NOMO-1 treated with dmso at 0.1 percent for 144 hours (cell line): ENCODE measurements around the gene TXLNA.

Source experiments
- DNase-seq: peaks from one replicate; lab custom pipeline; 2025; ENCODE audit not compliant: unreplicated experiment; lab: John Stamatoyannopoulos, UW

TXLNA gene

DNA sequence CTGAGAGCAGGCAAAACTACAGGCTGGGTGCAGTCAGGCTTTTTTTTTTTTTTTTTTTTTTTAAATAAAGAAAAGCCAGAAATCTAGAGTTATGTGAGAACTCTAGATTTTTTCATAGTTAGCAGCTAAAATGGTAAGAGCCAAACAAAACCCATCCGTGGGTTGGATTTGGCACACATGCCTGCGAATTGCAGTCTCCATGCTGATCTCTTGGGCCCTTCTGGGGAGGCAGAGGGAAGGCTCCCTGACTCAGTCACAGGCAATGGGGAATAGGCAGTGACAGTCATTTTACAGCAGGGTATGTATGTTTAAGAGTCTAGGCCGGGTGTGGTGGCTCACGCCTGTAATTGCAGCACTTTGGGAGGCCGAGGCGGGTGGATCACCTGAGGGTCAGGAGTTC lies 2.6 kb downstream of the TXLNA start:
- no peak for DNase-seq

DNA sequence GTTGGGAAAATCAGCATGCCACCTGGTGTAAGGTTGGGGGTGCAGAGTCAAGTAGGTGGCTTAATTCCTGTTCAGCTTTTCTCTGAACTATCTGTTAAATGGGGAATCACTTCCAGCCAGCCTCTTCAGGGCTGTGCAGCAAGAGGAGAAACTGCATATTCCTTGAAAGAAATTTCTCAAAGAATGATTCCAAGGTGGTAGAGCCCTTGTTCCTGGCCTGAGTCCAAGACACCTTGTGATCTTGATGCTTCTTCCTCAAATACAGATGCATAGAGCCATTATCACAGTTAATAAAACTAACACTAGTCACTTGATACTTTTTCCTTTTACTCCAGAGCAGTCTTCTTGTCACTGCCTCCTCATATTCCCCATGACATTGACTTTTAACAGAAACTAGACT lies 5.2 kb downstream of the TXLNA start:
- no peak for DNase-seq

DNA sequence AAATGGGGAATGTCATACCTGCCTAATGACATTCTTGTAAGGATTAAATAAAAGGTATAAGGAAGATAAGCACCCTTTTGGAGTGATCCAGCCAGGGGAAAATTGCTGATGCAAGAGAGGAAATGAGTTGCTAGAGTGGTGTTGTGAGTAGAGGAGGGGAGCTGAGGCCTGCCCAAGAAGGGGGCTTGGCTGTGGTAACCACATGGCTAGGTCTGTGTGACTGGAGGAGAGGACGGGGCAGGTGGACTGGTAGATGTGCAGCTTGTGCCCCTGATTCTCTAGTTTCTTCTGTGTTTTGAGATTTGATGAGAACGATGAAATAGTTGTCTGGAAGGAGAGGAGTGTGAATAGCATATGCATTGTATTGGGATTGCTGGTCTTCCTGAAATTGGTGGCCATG lies 6.6 kb downstream of the TXLNA start:
- DNase-seq = no peak

DNA sequence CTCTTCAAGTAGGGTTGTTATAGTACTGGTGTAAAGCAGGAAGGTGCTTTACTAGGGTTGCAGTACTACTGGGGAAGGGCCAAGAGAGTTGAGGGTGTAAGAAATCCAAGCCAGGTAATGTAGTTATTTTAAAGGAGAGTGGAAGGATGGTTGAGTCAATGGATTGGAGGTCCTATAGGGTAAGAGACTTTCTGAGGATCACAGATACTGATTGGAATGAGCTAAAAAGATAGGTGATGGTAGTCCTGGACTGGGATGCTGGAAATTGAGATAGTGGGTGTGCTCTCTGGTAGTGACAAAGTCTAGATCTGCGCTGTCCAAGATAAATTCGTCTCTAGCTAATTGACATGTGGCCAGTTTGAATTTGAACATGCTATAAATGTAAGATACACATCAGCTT lies 7.0 kb downstream of the TXLNA start:
- no peak for DNase-seq

DNA sequence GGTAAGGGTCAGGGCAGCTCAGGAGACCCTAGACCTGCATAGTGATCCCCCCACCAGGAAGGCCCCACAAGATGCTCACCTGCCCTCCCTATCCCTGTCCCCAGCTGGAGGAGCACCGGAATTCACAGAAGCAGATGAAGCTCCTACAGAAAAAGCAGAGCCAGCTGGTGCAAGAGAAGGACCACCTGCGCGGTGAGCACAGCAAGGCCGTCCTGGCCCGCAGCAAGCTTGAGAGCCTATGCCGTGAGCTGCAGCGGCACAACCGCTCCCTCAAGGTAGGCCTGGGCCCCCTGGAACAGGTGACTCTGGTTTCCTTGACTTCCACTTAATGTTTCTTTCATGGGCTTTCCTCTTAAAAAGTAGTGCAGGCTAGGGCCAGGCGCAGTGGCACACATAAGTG lies 8.4 kb downstream of the TXLNA start:
- DNase-seq = no peak

DNA sequence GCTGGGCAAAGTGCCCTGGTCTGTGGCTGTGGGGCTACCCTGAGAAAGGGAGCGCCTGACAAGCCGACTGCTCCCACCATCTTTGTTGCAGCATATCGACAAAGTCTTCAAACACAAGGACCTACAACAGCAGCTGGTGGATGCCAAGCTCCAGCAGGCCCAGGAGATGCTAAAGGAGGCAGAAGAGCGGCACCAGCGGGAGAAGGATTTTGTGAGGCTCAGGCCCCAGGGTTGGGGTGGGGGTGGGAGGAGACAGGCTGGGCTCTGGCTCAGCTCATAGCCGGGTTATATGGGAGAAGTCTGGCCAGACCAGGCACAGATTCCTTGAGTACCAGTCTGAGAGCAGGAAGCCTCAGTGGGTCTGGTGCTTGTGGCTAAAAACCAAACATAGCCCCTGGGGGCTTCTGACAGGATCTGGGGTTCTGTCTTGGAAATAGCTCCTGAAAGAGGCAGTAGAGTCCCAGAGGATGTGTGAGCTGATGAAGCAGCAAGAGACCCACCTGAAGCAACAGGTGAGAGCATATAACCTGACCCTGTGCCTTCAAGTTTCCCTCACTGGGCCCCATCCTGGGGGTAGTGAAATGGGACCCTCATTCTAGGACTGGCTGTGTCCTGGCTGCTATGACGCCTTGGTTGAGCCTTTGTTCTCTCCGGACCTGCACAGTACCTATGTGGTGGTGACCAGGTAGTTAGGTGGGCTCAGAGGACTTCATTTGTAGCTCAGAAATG lies 12.9 kb downstream of the TXLNA start:
- DNase-seq = no peak

DNA sequence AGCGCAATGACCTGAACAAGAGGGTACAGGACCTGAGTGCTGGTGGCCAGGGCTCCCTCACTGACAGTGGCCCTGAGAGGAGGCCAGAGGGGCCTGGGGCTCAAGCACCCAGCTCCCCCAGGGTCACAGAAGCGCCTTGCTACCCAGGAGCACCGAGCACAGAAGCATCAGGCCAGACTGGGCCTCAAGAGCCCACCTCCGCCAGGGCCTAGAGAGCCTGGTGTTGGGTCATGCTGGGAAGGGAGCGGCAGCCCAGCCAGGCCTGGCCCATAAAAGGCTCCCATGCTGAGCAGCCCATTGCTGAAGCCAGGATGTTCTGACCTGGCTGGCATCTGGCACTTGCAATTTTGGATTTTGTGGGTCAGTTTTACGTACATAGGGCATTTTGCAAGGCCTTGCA lies 15.5 kb downstream of the TXLNA start:
- no peak for DNase-seq

DNA sequence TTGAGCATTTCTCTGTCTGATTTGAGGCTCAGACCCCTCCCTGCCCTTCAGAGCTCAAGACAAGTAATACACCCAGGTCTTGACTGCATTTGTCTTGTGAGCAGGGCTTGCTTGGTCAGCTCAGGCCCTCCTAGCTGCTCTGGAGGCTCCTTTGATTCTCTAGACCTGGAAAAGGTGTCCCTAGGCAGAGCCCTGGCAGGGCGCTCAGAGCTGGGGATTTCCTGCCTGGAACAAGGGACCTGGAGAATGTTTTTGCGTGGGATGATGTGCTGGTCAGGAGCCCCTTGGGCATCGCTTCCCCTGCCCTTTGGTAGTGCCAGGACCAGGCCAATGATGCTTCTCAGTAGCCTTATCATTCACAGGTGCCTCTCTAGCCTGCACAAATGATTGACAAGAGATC lies 16.1 kb downstream of the TXLNA start:
- no peak for DNase-seq

DNA sequence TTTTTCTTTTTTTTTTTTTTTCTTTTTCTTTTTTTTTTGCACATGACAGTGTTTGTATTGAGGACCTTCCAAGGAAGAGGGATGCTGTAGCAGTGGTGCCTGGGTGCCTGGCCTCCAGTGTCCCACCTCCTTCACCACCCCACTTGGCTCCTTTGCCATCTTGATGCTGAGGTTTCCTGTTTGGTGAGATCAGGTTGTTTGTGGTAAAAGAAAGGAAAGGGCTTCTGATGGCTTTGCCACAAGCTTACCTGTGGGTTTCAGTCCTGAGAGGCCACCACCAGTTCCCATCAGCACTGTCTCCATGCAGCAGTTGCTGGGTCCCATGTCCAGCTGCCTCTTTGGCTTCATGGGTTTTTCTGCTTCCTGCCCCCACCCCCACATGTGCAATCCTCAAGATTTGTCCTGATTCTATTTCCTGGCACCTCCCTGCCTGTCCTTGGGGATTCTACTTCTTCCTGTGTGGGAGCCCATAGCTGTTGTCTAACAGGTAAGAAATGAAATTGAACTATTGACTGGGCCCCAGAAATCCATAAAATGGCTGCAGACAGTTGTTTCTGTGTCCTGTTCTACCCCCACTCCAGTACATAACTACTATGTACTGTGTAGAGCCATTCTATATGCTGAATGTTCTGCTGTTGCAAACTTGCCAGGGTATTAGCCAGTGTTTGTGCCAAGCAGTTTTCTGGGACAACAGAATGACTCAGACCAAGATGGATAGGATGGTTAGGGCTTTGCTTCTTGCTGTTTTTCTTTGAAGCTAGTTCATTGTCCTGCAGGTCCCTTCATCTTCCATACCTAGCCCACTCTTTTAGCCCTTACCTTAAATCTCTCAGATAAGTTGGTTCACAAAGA lies 16.7 kb downstream of the TXLNA start:
- DNase-seq = no peak

DNA sequence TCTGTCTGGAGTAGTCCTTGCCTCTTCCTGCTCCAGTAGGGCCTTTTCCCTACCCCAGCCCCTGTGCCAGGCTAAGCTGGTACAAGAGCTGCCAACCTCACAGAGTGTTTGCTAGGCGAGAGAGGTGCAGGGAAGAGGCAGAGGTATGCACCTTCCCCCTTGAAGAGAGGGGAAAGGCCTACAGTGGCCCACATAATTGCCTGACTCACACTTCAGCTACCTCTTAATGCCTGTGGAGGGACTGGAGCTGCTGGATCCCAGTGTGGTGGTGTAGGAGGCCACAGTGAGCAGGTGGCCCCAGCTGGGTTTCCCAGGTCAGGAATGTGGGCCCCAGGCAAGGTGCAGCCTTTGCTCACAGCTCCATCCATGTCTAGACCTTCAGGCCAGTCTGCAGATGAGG lies 17.6 kb downstream of the TXLNA start:
- DNase-seq = no peak

DNA sequence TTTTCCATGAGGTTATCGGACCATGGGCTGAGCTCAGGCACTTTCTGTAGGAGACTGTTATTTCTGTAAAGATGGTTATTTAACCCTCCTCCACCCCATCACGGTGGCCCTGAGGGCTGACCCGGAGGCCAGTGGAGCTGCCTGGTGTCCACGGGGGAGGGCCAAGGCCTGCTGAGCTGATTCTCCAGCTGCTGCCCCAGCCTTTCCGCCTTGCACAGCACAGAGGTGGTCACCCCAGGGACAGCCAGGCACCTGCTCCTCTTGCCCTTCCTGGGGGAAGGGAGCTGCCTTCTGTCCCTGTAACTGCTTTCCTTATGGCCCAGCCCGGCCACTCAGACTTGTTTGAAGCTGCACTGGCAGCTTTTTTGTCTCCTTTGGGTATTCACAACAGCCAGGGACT lies 18.4 kb downstream of the TXLNA start:
- DNase-seq = no peak

DNA sequence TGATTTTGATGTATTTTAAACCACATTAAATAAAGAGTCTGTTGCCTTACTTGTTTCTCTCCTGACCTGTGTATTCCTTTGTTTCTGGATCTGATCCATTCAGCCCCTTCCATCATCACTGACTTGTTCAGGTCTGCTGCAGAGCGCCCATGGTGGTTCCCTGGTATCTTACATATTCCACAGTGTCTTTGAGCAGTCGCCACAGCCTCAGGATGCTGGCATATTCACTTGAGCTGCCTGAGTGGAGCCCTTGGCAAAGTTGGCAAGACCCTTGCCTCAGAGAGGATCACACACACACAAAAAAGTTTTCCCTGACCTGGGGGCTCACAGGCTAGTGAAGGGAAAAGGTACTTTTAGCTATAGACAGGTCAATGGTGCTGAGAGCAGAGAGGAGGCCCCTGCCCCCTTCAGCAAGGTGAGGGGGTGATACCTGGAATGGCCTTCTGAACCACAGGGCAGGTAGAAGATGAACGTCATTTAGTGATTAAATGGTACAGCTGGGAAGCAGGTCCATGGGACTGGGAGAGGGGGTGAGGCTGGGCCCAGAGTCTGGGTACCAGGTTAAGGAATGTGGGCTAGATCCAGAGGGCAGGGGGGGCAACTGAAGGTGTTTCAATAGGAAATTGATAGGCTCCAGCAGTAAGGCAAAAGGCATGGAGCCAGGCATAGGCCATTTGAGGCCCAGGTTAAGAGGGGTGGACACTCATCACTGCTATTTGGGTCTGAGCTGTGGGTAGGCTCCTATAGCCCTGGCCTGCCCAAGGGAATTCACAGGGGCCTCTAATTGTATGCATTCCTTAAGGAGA lies 19.0 kb downstream of the TXLNA start:
- DNase-seq = no peak

DNA sequence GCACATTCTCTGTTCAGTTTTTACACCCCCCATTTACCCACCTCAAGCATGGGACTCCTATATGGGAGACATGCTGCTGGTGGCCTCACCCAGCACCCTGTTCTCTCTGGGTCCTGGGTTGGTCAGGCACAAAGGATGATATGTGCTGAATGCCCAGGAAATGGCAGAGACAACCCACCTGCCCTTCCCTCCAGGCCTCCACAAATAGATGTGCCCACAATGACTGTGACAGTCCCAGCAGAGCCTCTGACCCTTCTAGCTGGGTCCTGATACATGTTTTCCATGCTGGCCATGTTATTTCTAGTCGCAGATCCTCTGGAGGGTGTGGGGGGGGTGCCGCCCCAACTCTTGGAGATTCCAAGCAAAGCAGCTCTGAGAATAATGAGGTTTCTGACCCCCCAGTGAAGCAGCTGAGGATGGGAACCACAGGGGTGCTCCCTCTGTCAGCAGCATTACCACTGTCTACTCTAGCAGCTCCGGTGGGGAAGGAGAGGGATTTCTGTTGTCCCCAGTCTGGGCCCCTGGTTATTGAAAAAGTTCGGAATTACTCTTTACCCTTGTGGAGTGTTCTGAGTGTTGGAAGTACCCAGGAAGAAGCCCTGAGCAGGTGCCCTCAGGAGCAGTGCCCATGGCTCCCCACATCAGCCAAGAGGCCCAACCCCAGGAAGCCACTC lies 19.7 kb downstream of the TXLNA start:
- no peak for DNase-seq

DNA sequence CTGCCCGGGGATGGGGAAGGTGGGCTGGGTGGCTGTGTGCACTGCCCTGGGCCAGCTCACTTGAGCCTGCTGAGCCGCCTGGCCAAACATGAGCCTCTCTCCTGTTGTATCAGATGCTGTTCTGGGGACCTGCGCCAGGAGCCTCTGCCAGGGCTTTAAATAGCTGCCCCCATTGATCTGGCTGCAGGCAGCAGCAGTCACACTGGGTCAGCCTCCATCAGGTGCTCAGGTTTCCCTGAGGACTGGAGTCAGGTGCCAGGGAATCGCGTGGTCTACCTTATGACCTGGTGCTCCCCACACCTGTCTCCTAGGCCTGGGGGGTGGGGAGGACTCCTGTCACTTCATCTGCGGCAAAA lies 20.2 kb downstream of the TXLNA start:
- no peak for DNase-seq

DNA sequence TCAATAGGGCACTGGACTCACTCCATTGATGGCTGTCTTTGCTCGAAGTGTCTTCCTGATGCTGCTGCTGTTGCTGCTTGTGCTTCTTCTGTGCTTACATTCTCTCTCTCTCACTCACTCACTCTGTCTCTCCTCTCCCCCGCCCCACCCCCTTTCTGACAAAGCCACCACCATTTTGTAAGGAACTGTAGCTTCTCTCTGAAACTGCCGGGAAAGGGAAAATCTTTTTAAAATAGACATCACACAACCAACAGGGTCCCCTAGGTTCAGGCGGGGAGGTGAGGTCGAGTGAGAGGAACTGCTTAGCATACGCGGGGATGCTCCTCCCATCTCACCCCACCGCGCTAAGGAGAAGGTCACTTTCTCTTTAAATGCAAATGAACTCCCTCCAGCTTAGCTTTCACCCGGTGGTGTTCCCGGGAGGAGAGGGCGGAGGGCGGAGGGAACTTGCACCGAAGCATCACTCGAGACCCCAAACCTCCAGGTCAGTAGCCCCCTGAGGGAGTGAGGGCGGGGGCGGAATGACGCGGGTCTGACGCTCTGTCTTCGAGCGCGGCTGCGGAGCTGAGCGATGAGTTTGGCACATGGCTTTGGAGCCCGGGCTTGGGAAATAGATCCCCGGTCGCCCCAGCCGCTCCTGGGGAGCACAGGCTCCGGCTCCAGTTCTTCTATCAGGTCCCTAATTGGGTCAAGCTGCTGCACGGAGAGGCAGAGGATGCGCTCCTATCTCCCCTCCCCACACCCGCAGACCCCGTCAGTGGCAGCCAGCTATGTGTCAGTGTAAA lies 20.9 kb downstream of the TXLNA start, which contains the start of gene CCDC28B:
TSS of gene CCDC28B (plus strand) at position 370 of the 785 bp plus-strand sequence. CDS start 1,341 bp downstream, outside the sequence.
- peak; percentile 37 for DNase-seq

DNA sequence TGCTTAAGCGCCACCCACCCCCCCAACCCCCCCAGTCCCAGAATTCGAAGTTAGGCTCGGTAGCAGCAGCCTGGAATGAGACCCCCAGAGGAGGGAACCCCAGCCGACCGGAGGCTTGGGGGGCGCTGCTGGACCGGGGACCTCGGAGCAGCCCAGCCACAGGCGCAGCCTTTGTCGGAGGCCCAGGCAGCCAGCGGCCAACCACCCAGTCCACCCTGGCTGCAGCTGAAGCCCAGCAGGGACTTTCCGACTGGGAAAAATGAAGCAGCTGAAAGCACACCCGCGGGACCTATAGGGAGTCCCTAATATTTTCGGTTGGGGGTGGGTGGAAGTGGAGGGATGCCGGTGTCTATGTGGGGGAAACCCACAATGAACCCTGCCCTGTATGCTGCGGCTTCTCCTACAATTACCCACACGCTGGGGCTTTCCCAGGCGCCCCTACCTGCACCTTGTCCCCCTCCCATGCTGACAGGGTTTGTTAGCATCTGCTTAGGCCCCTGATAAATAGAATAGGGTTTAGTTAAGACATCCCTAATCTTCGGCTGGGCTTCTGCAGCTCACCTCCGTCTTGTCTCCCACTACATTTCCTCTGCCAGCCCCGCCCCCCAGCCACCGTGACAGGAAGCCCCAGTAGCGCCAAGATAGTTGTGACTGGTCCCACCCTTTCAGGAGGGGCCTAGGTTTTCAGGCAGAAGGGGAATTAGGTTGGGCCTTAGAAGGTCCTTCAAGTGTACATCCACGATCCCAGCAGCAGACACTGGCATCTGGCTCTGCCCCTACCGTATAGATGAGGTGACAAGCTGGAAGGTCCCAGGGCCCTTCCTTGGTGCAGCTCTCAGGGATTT lies 21.8 kb downstream of the TXLNA start:
- DNase-seq = peak; percentile 70

DNA sequence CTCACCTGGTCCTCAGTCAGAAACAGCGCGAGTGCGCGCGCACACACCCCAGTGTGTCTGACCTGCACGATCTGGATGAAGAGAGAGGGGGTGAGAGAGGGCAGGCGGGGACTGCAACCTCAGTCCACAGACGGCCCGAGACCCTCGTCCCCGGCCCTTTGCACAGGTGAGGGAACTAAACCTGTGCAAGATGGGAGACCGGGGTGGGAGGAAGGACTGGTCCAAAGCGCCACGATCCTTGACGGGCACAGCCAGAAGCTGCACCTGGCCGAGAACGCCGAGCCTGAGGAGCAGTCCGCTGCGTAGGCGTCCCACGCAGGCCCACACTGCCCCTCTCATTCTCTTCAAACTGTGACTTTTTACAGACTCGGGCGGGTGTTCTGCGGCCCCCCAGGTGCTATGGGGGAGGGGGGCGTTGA lies 25.5 kb downstream of the TXLNA start:
- DNase-seq = no peak

DNA sequence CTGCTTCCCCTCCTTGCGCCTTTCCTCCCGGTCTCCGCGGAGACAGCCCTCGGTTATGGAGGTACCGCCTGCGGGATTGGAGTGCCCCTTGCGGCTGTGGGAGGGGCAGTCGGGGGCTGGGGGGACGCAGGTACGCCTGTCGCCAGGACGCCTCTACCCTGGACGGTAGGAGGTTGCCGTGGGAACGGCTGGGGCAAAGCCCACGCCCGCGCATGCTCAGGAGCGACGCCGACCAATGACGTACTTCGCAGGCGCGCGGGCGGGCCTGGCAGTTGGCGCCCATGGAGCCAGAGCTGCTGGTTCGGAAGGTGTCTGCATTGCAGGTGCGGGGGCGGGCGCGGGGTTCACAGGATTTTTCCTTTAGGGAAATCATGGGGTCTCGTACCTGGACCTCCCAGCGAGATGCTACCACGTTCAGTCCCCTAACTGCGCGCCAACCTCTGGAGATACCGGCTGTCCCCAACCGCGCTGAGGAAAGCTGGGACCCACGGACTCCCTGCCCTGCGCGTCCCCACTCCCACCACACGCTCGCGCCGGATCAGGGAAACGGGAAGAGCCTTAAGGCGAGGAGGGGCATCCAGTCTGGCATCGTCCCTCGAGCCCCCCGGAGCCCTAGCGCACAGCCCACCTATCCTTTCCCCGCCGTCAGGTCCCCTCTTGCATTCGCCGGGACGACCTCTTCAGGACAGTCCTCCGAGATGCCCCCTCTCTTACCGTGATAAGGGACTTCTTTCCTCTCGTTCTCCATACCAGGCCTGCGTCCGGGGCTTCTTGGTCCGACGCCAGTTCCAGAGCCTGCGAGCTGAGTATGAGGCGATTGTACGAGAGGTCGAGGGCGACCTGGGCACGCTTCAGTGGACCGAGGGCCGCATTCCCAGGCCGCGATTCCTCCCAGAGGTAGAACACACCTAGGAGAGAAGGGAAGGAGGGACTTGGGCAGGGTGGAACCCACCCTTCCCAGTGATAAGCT lies 26.2 kb downstream of the TXLNA start, which contains the start of gene IQCC:
TSS of gene IQCC (plus strand) at position 271 of the 970 bp plus-strand sequence. CDS start at position 282, 11 bp downstream.
- DNase-seq = peak; percentile 61
